ENCODE results near the gene SMAD5. TPM values are rescaled to one million over a fixed set of nuclear protein-coding genes. Genes with fewer than 3 reads are reported as not detected.

Gene SMAD5
- total and polyA plus RNA-seq, 2 experiments from 2014 or later: 34.4 to 68.8 TPM

GRCh38 chr5:136101884-136102283, 30.8 kb upstream of the SMAD5 start:
- Histone ChIP-seq H3K4me3 (no peak overlapping the region), H3K79me2 (no peaks in the 10 kb centered on the region), H3K27me3 (no peaks in the 10 kb centered on the region), H2AFZ (no peak overlapping the region), H3K9me2 (replicated peaks; ENCODE audit: insufficient read depth) (no peaks in the 10 kb centered on the region), H3K27ac (no peak overlapping the region), H3K9me3 (ENCODE audit: low read depth) (no peaks in the 10 kb centered on the region), H3K4me1 (ENCODE audit: insufficient read depth) (peaks cover 18% of the 10 kb centered on the region), H3K36me3 (replicated peaks; ENCODE audit: insufficient read depth, low read depth) (no peaks in the 10 kb centered on the region), H4K20me1 (ENCODE audit: insufficient read depth, poor library complexity, severe bottlenecking) (no peaks in the 10 kb centered on the region), H3K4me2 (no peak overlapping the region)
- no peak for DNase-seq (ENCODE audit: low spot score)
- 100% methylated on average over 1 of the region's 1 CpG for WGBS (ENCODE audit: low lambda C conversion rate, missing lambda C conversion rate)
- no peak for TF ChIP-seq CTCF (IDR thresholded peaks at IDR 0.05; ENCODE audit: poor library complexity)
- no peak for TF ChIP-seq EZH2phosphoT487 (IDR thresholded peaks at IDR 0.05; ENCODE audit: low read depth, severe bottlenecking, unreplicated experiment)
- TF ChIP-seq EZH2 (IDR thresholded peaks at IDR 0.05; ENCODE audit: borderline replicate concordance): no peak

GRCh38 chr5:136103118-136103517, 29.5 kb upstream of the SMAD5 start:
- Histone ChIP-seq H3K4me1 (ENCODE audit: insufficient read depth) (peaks cover 20% of the 10 kb centered on the region), H3K27ac (peak overlapping the region; percentile 82)
- no peak for DNase-seq (ENCODE audit: low spot score)

GRCh38 chr5:136104306-136104965, 28.2 kb upstream of the SMAD5 start:
- Histone ChIP-seq H3K4me1 (ENCODE audit: insufficient read depth) (peaks cover 18% of the 10 kb centered on the region), H3K36me3 (replicated peaks; ENCODE audit: insufficient read depth, low read depth) (no peaks in the 10 kb centered on the region), H3K27ac (peak overlapping the region; percentile 82), H3K27me3 (no peaks in the 10 kb centered on the region), H3K4me3 (no peak overlapping the region), H4K20me1 (ENCODE audit: insufficient read depth, poor library complexity, severe bottlenecking) (no peaks in the 10 kb centered on the region), H3K79me2 (no peaks in the 10 kb centered on the region), H2AFZ (peak overlapping the region; percentile 42), H3K9me3 (ENCODE audit: low read depth) (no peaks in the 10 kb centered on the region), H3K9me2 (replicated peaks; ENCODE audit: insufficient read depth) (no peaks in the 10 kb centered on the region), H3K4me2 (peak overlapping the region; percentile 32)
- TF ChIP-seq CTCF (IDR thresholded peaks at IDR 0.05; ENCODE audit: poor library complexity): no peak
- TF ChIP-seq EZH2phosphoT487 (IDR thresholded peaks at IDR 0.05; ENCODE audit: low read depth, severe bottlenecking, unreplicated experiment): no peak
- no peak for TF ChIP-seq EZH2 (IDR thresholded peaks at IDR 0.05; ENCODE audit: borderline replicate concordance)
- DNase-seq (ENCODE audit: low spot score): no peak
- 50% methylated on average over 8 of the region's 8 CpGs for WGBS (ENCODE audit: low lambda C conversion rate, missing lambda C conversion rate)

More at GRCh38 chr5:136103118-136103517, 29.5 kb upstream of the SMAD5 start:
- Histone ChIP-seq H4K20me1 (ENCODE audit: insufficient read depth, poor library complexity, severe bottlenecking) (no peaks in the 10 kb centered on the region), H2AFZ (no peak overlapping the region), H3K79me2 (no peaks in the 10 kb centered on the region), H3K9me3 (ENCODE audit: low read depth) (no peaks in the 10 kb centered on the region), H3K4me2 (no peak overlapping the region), H3K9me2 (replicated peaks; ENCODE audit: insufficient read depth) (no peaks in the 10 kb centered on the region), H3K36me3 (replicated peaks; ENCODE audit: insufficient read depth, low read depth) (no peaks in the 10 kb centered on the region), H3K27me3 (no peaks in the 10 kb centered on the region), H3K4me3 (no peak overlapping the region)
- TF ChIP-seq EZH2phosphoT487 (IDR thresholded peaks at IDR 0.05; ENCODE audit: low read depth, severe bottlenecking, unreplicated experiment): no peak
- TF ChIP-seq CTCF (IDR thresholded peaks at IDR 0.05; ENCODE audit: poor library complexity): no peak
- no peak for TF ChIP-seq EZH2 (IDR thresholded peaks at IDR 0.05; ENCODE audit: borderline replicate concordance)
- 96% methylated on average over 1 of the region's 1 CpG for WGBS (ENCODE audit: low lambda C conversion rate, missing lambda C conversion rate)
